NCI-H82 treated with DMSO at 0.1 percent for 48 hours (cell line): ENCODE data around the gene ROR2.
A peak's percentile ranks its signal among the peaks of the same experiment; 100 is the strongest.

Experiments used
- DNase-seq: peaks from one replicate; lab custom pipeline; 2025; ENCODE audit not compliant: unreplicated experiment; lab: John Stamatoyannopoulos, UW

Gene ROR2

GRCh38 chr9:91882627-91883026 is 67.4 kb downstream of the ROR2 start:
- DNase-seq: peak; percentile 50

GRCh38 chr9:91880378-91880972 is 69.6 kb downstream of the ROR2 start:
- DNase-seq: no peak

- no peak for DNase-seq
Observed at GRCh38 chr9:91879231-91879630, 70.8 kb downstream of the ROR2 start.

DNA sequence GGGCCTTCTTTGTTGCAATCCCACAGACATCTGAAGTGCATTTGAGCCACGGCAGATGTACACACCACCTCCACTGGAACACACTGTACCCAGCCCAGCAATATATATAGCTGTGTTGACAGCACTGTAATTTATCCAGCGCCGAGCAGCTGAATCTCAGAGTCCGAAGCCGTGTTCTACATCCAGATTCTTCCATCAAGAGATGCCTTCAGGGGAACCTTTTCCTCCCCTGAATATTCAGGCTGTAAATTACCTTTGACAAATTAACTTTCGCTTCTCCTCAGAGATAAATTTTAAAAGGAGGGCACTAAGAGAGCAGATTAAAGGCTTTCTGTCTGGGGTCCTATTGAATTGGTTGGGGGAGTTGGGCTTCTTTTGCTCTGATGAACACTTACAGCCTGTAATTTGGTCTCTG is 76.4 kb downstream of the ROR2 start:
- DNase-seq: no peak

DNA sequence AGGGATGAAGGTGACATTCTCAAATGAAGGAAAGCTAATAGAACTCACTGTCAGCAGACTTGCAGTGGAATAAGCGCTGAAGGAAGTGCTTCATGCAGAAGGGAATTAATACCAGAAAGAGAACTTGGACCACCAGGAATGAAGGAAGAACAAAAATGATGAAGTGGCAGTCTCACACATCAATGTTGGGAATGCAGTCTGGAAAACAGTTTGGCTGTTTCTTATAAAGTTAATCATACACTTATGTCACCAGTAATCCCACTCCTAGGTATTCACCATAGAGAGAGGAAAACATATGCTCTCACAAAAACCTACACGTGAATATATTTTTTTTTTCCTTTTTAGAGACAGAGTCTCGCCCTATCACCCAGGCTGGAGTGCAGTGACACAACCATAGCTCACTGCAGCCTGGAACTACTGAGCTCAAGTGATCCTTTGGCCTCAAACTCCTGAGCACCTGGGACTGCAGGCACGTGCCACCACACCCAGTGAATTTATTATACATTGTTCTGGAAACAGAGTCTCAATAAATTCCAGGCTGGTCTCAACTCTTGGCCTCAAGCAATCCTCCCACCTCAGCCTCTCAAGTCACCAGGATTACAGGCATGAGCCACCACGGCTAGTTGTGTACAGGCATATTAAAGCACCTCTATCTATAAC is 81.2 kb downstream of the ROR2 start:
- no peak for DNase-seq

GRCh38 chr9:91867740-91868139 is 82.3 kb downstream of the ROR2 start:
- DNase-seq: no peak

GRCh38 chr9:91865041-91865440 is 85.0 kb downstream of the ROR2 start:
- DNase-seq: no peak

- DNase-seq: no peak
Observed at GRCh38 chr9:91864380-91864779, 85.6 kb downstream of the ROR2 start.

DNA sequence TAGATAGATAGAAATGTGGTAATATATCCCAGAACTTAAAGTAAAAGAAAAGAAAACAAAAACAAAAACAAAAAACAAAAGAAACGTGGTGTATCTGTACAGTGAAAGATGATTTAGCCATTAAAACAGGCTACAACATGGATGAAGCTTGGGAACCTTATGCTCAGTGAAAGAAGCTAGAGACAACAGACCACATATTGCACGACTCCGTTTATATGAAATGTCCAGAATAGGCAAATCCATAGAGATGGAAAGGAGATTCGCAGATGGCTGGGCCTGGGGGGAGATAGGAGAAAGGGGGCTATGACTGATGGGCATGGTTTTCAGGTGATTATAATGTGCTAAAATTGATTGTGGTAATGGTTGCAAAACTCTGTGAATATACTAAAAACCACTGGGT is 86.6 kb downstream of the ROR2 start:
- DNase-seq: no peak

DNA sequence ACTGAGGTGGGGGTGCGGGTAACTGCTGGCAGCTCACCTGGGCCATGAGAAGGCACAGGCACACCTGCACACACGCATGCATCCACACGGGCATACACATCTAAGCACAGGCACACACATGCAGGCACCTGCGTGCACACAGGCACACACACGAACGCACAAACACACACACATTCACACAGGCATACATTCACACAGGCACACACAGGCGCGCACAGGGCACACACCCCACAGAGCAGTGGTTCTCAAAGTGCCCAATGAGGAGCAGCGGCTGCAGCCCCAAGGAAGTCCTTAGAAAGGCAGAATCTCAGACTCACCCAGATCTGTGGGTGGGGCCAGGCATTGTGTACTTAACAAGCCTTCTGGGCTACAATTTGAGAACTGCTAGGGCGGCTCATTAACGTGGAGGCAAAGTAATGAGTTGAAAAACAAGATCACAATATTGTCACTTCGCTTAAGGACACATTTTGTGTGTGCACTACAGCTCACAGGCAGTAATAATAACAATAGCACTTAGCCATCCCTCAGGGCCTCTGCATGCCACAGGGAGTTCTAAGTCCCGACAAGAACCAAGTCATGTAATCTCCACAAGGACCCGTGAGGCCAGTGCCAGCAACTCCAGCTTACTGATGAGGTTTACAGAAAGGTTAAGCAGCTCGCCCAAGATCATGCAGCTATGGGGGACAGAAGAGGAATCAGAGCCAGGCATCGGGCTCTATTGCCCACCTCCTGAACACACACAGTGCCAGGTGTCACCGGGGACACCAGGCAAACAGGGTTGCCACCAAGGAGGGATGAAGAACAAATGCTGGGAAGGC is 91.6 kb downstream of the ROR2 start:
- no peak for DNase-seq

DNA sequence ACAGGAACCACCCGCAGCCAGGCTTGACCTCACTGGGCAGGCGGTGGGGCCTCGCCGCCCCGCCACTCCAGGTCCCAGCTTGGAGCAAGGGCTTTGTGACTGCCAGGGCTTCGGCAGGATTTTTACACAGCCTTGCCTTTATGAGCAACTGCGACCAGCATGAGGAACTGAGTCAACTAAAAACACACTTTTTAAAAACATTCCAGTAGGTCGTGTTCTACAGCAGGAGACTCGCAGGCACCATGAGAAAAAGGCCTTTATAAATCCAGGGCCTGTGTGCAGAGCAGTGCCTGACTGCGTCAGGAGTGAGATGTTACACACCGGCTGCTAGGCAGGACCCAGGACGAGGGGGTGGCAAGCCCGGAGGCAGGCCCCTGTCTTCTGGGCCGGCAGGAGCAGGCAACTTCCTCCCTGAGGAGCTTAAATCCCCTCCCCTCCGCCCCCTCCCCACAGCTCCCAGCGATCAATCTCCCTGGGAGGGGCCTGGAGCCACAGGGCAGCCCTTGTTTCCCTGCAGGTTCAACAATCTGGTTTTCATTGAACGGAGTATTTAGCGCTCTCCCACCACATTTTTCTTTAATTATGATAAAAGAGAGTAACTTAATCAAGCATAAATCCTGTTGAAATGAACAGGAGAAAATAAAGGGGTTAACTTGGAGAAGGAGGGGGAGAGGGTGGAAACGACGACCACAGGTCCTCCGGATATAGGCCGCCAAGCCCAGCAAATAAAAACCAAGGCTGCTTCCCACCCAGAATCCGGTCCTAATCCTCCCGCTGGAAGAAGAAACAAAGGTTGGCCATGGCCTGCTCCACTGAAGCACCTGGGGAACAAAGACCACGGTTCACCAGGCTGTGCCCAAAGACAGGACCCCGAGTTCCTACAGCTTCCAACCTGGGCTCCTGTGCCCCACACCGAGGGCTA is 92.5 kb downstream of the ROR2 start:
- DNase-seq: no peak

DNA sequence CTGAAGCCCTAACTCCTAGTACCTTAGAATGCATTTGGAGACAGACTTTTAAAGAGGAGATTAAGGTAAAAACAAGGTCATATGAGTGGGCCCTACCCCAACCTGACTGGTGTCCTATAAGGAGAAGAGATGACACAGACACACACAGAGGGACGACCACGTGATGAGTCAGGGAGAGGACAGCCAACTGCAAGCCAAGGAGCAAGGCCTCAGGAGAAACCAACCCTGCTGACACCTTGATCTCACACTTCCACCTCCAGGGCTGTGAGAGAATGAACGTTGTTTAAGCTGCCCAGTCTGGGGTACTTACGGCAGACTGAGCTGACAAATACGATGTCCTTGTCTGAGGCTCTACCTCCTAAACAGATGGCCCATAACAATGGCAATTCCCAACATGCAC is 93.6 kb downstream of the ROR2 start:
- DNase-seq: no peak

DNA sequence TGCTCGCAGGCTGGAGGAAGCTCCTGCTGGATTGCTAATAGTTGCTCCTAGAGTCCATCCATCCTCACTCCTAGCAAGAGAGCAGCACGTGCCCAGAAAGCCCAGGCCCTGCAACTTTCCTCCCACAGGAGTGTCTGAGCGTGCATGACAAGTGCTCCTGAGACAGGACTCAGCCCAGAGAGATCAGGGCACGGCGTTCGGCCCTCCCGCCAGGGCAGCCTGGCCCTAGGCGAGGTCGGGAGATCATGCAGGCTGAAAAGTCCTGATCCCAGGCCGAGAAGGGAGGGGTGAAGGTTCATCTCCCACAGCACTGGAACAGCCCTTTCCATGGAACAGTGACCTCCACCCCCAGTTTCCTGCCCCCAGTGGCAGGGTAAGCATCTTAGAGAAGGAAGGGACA is 94.8 kb downstream of the ROR2 start:
- DNase-seq: no peak

- no peak for DNase-seq
Observed at GRCh38 chr9:91852801-91853347, 97.2 kb downstream of the ROR2 start.

DNA sequence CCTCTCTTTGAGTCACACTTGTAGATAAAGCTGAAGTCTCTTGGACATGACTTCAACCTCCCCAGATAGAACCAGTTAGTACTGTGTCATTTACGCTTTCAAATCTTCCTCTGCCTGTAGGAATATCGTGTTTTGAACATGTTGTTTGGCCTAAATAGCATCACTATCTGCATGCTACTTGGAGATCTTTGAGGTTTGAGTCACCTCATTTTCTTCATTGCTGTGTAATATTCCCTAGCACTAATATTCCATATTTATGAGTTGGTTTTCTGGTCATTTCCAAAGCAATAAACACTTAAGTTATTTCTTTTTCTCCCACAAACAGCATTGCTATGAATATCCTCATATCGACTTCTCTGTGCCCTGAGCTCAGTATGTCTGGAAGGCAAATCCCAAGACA is 100.3 kb downstream of the ROR2 start:
- DNase-seq: no peak

GRCh38 chr9:91848146-91848545 is 101.9 kb downstream of the ROR2 start:
- no peak for DNase-seq

GRCh38 chr9:91847581-91848091 is 102.4 kb downstream of the ROR2 start:
- DNase-seq: no peak

DNA sequence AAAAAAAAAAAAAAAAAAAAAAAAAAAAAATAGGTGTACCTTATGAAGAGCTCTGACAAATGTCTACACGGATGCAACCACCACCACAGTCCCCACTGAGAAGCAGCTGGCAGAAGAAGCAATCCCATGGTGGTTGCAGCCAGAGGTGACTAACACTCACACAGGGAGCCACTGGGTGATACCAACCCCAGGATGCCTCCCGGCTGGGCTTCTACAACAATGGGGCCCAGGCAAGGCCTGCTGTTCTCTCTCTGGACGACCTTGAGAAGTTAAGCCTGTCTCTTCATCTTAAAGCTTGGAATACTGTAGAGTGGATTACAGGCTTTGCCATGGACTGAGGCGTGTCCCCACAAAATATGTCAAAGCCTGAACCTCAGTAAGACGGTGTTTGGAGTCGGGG is 104.1 kb downstream of the ROR2 start:
- DNase-seq: no peak

DNA sequence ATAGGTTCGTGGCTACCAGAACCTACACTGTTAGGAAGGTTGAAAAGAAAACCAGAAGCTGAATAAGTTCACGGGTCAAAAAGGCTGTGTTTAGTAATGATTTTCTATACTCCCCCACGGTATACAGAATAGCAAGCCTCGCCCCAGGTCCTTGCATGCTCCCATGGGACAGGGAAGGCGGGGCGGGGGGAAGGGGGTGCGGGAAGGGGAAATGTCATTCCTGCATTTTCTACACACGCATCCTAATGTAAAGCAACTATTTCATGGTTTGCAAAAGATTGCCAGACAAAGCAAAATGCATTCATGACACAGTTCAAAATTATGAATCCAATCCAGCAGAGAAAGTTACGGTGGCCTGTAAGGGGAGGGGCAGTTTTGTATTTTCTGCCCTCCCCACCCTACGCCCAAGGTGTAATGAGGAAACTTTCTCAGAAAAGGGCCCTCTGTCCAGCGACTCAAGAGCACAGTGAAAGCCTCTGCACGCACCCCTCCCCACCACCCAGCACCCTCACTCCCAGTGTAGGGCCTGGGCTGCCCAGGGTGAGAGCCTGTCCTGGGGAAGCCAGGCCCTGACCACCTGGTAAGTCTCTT is 105.2 kb downstream of the ROR2 start:
- DNase-seq: no peak

GRCh38 chr9:91844190-91844589 is 105.8 kb downstream of the ROR2 start:
- DNase-seq: no peak
